KOPT-K1 (cell line): ENCODE measurements around the gene LTN1.
"Not testable (repeated sequence)": the region's sequence is repeated elsewhere in the genome, so short reads cannot be mapped to it uniquely, and the experiment has no call there.

Experiments
- H3K27ac ChIP-seq: fragments of 200-600 bp; sonication (generic); 2 replicates; pipeline ENCODE4 v1.5.1; 2016; ENCODE audit warnings: antibody characterized with exemption, mild to moderate bottlenecking, low read depth, low read length; ENCODE audit not compliant: poor library complexity, severe bottlenecking
- H3K36me3 ChIP-seq: fragments of 200-600 bp; sonication (generic); 2 replicates; pipeline ENCODE4 v1.5.1; 2017; ENCODE audit warnings: antibody characterized with exemption, mild to moderate bottlenecking, low read length, moderate library complexity; ENCODE audit not compliant: insufficient read depth
- H3K9me3 ChIP-seq: fragments of 200-600 bp; sonication (generic); 2 replicates; pipeline ENCODE4 v1.5.1; 2017; ENCODE audit warnings: antibody characterized with exemption, low read length, mild to moderate bottlenecking; ENCODE audit not compliant: insufficient read depth, poor library complexity, severe bottlenecking

Gene LTN1

GRCh38 chr21:29005696-29006095 lies 13.0 kb upstream of the LTN1 start:
- Histone ChIP-seq H3K27ac (no peak overlapping the region), H3K36me3 (peaks cover 29% of the 10 kb centered on the region), H3K9me3 (no peaks in the 10 kb centered on the region)

DNA sequence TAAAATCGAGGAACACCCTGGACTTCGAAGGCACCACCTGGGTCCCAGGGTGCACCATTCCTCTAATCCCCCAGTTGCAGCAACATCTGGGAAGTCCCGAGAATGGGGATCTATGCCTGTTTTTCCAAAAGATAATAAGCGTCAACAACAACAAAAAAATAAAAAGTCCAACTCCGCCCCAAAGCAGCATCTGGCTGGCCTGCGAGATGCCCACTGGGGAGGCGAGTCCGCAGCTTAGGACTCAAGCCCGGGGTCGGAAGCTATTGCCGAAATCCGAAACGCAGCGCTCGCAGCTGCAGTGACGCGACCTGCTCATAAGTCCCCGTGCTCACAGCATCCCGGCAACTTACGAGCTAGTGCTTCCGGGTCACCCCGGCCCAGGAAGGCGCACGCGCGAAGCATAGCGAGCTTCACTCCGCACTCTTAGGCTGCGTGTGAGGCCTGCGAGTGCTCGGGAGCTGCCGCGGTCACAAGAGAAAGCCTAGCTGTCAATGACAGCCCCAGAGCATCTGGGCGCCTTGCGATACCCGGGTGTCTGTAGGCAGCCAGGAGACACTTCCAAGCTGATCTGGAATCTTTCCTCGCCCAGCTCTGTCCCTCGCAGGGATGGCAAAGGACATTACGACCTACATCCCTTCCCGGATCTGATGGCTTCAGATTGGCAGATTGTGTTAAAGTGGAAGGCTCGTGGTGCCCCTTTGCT lies 9.9 kb upstream of the LTN1 start:
- peak overlapping the region; percentile 79 for H3K27ac ChIP-seq
- peaks cover 21% of the 10 kb centered on the region for H3K36me3 ChIP-seq
- H3K9me3 ChIP-seq: no peaks in the 10 kb centered on the region

DNA sequence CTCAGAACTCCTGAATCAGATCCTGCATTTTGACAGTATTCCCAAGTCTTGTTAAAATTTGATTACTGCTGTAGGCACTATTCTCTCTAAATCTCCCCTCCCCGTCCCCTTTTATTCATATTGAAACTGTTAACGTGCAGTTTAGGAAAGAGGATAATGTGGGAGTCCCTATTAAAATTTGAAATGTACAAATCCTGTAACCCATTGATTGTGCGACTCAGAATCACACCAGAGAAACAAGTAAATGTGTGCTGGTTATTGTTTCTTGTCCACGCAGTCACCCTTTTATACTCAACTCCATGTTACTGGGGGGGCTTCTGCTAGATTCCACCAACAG lies 584 bp upstream of the LTN1 start:
- Histone ChIP-seq H3K9me3 (no peaks in the 10 kb centered on the region), H3K27ac (peak overlapping the region; percentile 68), H3K36me3 (no peaks in the 10 kb centered on the region)

DNA sequence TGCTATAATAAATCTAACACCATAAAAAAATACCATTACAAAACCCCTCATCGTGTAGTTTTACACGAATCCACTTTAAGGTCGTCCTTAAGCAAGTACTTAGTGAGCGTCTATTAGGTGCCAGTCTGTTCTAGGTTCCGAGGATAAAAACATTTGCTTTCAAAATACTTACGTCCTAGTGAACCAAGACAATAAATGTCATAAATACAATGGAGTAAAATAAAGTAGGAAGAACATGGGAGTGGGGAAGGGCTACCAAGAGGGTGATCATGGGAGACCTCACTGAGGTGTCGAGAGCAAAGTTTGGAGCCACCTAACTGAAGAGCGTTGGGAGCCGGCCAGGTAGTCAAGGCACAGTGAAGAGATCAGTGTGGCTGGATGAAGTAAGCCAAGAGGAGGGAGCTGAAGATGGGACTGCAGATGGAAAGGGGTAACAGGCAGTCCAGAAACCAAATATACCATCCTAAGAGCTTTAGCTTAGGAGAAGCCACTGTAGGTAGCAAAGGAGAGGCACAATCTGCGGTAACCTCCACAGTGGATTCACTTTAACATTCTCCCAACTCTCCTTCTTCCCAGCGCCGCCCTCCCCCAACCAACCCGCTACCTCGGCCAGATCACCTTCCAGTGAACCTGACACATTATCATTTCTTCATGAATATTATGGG lies 684 bp downstream of the LTN1 start:
- peak overlapping the region; percentile 68 for H3K27ac ChIP-seq
- no peaks in the 10 kb centered on the region for H3K36me3 ChIP-seq
- H3K9me3 ChIP-seq: no peaks in the 10 kb centered on the region

DNA sequence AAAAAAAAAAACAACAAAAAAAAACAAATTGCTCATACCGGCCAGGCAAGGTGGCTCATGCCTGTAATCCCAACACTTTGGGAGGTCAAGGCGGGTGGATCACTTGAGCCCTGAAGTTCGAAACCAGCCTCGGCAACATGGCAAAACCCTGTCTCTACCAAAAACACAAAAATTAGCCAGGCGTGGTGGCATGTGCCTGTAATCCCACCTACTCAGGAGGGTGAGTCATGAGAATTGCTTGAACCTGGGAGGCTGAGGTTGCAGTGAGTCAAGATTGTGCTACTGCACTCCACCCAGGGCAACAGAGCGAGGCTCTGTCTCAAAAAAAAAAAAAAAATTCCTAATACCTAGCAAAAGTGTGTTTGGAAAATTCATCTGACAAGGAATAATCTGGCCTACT lies 4.5 kb downstream of the LTN1 start:
- peaks cover 33% of the 10 kb centered on the region for H3K36me3 ChIP-seq
- not testable (repeated sequence) for H3K27ac ChIP-seq, H3K9me3 ChIP-seq

GRCh38 chr21:28986677-28987076 lies 6.0 kb downstream of the LTN1 start:
- no peaks in the 10 kb centered on the region for H3K9me3 ChIP-seq
- peaks cover 47% of the 10 kb centered on the region for H3K36me3 ChIP-seq
- no peak overlapping the region for H3K27ac ChIP-seq

- Histone ChIP-seq H3K36me3 (peaks cover 86% of the 10 kb centered on the region), H3K27ac (no peak overlapping the region), H3K9me3 (no peaks in the 10 kb centered on the region)
These were observed 10.0 kb downstream of the LTN1 start for GRCh38 chr21:28982637-28983036.

- H3K36me3 ChIP-seq: peaks cover 90% of the 10 kb centered on the region
- H3K9me3 ChIP-seq: no peaks in the 10 kb centered on the region
- no peak overlapping the region for H3K27ac ChIP-seq
These were observed 13.6 kb downstream of the LTN1 start for GRCh38 chr21:28979092-28979491.

DNA sequence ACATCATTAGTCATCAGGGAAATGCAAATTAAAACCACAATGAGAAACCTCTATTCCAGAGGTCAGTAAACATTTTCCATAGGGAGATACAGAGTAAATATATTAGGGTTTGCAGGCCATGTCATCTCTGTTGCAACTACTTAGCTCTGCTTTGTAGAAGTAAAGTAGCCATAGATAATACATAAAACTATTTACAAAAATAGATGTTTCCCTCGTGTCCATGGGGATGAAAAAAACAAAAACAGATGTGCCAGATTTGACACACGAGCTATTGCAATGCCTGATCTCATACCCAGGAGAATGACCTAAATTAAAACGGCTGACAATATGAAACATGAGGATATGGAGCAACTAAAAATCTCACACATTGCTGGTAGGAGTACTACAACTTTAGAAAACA lies 17.3 kb downstream of the LTN1 start:
- Histone ChIP-seq H3K36me3 (peaks cover 84% of the 10 kb centered on the region), H3K9me3 (no peaks in the 10 kb centered on the region), H3K27ac (no peak overlapping the region)

DNA sequence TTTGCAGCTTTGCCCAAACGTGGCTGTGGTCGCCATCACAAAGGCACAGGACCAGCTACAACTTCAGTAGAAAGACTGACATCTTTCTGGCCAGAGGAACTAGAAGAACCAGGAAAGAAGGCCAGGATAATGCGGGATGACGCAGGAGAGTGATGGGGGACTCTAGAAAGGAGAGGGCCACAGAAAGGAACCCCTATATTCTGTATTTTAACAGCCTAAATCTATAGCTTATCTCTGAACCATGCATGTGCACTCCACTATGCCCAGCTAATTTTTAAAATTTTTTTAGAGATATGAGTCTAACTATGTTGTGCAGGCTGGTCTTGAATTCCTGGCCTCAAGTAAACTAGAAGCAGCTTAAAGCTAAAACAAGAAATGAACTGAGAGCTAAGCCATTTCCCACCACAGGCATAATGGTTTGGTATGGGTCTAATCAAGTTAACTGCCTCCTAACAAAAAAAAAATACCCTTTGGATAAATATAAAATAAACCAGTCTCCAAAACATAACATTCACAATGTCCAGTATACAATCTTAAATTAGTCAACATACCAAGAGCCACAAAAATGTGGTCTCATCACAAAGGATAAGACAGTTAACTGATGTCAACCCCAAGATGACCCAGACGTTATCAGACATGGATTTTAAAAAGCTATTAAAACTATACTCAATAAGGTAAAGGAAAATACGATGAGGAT lies 18.0 kb downstream of the LTN1 start:
- Histone ChIP-seq H3K36me3 (peaks cover 85% of the 10 kb centered on the region), H3K9me3 (no peaks in the 10 kb centered on the region)

DNA sequence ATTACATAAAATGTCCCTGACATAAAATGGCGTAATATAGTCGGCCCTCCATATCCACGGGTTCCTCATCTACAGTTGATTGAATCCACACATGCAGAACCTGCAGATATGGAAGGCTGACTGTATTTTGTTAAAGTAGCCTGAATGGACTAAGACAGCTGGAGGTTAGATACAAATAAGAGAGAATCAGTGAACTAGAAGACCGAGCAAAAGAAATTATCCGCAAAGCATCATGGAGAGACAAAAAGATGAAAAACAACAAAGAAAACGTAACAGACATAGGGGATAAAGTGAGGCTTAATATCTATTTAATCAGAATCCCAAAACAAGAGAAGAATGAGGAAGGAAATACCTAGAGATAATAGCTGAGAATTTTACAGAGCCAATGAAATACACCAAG lies 20.3 kb downstream of the LTN1 start:
- no peaks in the 10 kb centered on the region for H3K9me3 ChIP-seq
- H3K36me3 ChIP-seq: peaks cover 85% of the 10 kb centered on the region
- H3K27ac ChIP-seq: no peak overlapping the region

More for the DNA sequence above, 18.0 kb downstream of the LTN1 start:
- no peak overlapping the region for H3K27ac ChIP-seq

GRCh38 chr21:28971171-28971570 lies 21.5 kb downstream of the LTN1 start:
- Histone ChIP-seq H3K9me3 (no peaks in the 10 kb centered on the region), H3K36me3 (peaks cover 85% of the 10 kb centered on the region)

GRCh38 chr21:28963831-28964230 lies 28.8 kb downstream of the LTN1 start:
- H3K27ac ChIP-seq: no peak overlapping the region
- H3K36me3 ChIP-seq: peaks cover 90% of the 10 kb centered on the region
- H3K9me3 ChIP-seq: no peaks in the 10 kb centered on the region

More at GRCh38 chr21:28971171-28971570, 21.5 kb downstream of the LTN1 start:
- no peak overlapping the region for H3K27ac ChIP-seq

DNA sequence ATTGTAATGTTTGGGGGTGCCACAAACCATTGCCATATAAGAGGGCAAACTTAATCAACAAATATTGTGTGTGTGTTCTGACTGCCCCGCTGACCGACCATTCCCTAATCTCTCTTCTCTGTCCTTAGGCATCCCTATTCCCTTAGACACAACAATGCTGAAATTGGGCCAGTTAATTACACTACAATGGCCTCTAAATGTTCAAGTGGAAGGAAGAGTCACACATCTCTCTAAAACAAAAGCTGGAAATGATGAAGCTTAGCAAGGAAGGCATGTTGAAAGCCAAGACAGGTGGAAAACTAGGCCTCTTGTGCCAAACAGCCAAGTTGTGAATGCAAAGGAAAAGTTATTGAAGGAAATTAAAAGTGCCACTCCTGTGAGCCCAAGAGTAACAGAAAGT lies 30.2 kb downstream of the LTN1 start:
- peaks cover 89% of the 10 kb centered on the region for H3K36me3 ChIP-seq
- H3K9me3 ChIP-seq: no peaks in the 10 kb centered on the region
- no peak overlapping the region for H3K27ac ChIP-seq

- H3K9me3 ChIP-seq: no peaks in the 10 kb centered on the region
- H3K36me3 ChIP-seq: peaks cover 89% of the 10 kb centered on the region
These were observed 30.8 kb downstream of the LTN1 start for GRCh38 chr21:28961927-28962326.

More at GRCh38 chr21:28961927-28962326, 30.8 kb downstream of the LTN1 start:
- no peak overlapping the region for H3K27ac ChIP-seq
